ENCODE results near the gene FARS2. TPM values are rescaled to one million over a fixed set of nuclear protein-coding genes. Genes with fewer than 3 reads are reported as not detected.

FARS2 gene
- total and polyA plus RNA-seq, 2 of the 13 experiments (the other 11 are each of a cell fraction or from before 2014, with no cell fraction given): 15.4 to 26.0 TPM

GRCh38 chr6:5214570-5215052, 46.7 kb upstream of the FARS2 start (continued):
- TF ChIP-seq, protein P1, sequence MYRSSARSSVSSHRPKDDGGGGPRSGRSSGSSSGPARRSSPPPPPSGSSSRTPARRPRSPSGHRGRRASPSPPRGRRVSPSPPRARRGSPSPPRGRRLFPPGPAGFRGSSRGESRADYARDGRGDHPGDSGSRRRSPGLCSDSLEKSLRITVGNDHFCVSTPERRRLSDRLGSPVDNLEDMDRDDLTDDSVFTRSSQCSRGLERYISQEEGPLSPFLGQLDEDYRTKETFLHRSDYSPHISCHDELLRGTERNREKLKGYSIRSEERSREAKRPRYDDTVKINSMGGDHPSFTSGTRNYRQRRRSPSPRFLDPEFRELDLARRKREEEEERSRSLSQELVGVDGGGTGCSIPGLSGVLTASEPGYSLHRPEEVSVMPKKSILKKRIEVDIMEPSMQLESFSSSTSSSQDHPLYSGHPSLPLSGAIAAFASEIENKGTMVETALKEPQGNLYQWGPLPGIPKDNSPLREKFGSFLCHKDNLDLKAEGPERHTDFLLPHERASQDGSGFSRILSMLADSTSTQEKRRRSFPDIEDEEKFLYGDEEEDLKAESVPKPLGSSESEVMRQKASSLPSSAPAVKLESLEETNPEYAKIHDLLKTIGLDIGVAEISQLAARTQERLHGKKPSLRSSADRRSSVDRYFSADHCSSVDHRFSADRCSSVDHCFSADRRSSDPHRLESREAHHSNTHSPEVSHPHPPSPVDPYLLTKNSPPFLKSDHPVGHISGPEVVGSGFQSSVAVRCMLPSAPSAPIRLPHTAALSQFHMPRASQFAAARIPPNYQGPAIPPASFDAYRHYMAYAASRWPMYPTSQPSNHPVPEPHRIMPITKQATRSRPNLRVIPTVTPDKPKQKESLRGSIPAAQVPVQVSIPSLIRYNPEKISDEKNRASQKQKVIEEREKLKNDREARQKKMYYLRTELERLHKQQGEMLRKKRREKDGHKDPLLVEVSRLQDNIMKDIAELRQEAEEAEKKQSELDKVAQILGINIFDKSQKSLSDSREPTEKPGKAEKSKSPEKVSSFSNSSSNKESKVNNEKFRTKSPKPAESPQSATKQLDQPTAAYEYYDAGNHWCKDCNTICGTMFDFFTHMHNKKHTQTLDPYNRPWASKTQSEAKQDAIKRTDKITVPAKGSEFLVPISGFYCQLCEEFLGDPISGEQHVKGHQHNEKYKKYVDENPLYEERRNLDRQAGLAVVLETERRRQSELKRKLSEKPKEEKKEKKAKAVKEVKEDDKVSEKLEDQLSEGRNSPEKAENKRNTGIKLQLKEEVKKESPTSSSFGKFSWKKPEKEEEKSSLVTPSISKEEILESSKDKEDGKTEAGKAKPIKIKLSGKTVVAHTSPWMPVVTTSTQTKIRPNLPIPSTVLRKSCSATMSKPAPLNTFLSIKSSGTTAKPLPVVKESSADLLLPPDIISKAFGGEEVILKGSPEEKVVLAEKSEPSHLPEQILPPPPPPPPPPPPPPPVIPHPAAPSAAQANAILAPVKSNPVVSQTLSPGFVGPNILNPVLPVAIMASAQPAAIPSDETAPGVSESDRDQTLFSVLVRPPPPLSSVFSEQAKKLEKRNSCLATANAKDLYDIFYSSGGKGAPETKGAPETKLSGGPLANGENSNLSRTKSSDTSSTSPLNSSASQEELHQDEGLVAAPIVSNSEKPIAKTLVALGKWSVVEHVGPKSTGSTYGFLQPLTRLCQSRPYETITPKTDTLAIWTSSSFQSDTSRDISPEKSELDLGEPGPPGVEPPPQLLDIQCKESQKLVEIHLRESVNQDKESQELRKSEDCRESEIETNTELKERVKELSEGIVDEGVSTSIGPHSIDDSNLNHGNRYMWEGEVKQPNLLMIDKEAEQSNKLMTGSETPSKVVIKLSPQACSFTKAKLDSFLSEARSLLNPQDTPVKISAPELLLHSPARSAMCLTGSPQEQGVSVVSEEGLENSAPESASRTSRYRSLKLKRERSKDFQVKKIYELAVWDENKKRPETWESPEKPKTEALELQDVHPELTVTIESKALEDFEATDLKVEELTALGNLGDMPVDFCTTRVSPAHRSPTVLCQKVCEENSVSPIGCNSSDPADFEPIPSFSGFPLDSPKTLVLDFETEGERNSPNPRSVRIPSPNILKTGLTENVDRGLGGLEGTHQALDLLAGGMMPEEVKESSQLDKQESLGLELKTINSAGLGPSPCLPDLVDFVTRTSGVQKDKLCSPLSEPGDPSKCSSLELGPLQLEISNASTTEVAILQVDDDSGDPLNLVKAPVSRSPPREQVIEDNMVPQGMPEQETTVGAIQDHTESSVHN (CRISPR knock-in tag; IDR thresholded peaks at IDR 0.05): 0 out of 2 replicates have a peak, but pooled peaks have one; percentile 45
- no peak for TF ChIP-seq SMYD3 (CRISPR knock-in tag; IDR thresholded peaks at IDR 0.05)
- TF ChIP-seq TEAD3 (CRISPR knock-in tag; optimal IDR thresholded peaks at IDR 0.05; ENCODE audit: borderline replicate concordance): peak; percentile 83
- TF ChIP-seq HDAC2 (CRISPR knock-in tag; IDR thresholded peaks at IDR 0.05): no peak
- TF ChIP-seq ZNF788 (CRISPR knock-in tag; IDR thresholded peaks at IDR 0.05; ENCODE audit: borderline replicate concordance): peak; percentile 17; the same call in 1 of the 2 replicates
- no peak for TF ChIP-seq ZNF160 (CRISPR knock-in tag; IDR thresholded peaks at IDR 0.05)
- TF ChIP-seq MTA3 (CRISPR knock-in tag; IDR thresholded peaks at IDR 0.05): no peak
- peak; percentile 63; the same call in 1 of the 2 replicates for TF ChIP-seq SALL1 (CRISPR knock-in tag; IDR thresholded peaks at IDR 0.05)
- peak; percentile 24; the same call in 1 of the 2 replicates for TF ChIP-seq MAX (IDR thresholded peaks at IDR 0.05)
- TF ChIP-seq ZNF891 (CRISPR knock-in tag; IDR thresholded peaks at IDR 0.05): 0 out of 2 replicates have a peak, but pooled peaks have one; percentile 21
- no peak for TF ChIP-seq ZNF598 (CRISPR knock-in tag; IDR thresholded peaks at IDR 0.05; ENCODE audit: borderline replicate concordance)
- TF ChIP-seq SAFB2 (CRISPR knock-in tag; IDR thresholded peaks at IDR 0.05; ENCODE audit: borderline replicate concordance, low read depth): 0 out of 2 replicates have a peak, but pooled peaks have one; percentile 10
- TF ChIP-seq BHLHE40 (IDR thresholded peaks at IDR 0.05; ENCODE audit: low read length): peak; percentile 32; the same call in 1 of the 2 replicates
- TF ChIP-seq TCF7 (IDR thresholded peaks at IDR 0.05; ENCODE audit: low read depth): no peak
- TF ChIP-seq ZBTB33 (CRISPR knock-in tag; IDR thresholded peaks at IDR 0.05): peak; percentile 90
- TF ChIP-seq ZBTB38 (CRISPR knock-in tag; IDR thresholded peaks at IDR 0.05): peak; percentile 96
- TF ChIP-seq, protein P2, sequence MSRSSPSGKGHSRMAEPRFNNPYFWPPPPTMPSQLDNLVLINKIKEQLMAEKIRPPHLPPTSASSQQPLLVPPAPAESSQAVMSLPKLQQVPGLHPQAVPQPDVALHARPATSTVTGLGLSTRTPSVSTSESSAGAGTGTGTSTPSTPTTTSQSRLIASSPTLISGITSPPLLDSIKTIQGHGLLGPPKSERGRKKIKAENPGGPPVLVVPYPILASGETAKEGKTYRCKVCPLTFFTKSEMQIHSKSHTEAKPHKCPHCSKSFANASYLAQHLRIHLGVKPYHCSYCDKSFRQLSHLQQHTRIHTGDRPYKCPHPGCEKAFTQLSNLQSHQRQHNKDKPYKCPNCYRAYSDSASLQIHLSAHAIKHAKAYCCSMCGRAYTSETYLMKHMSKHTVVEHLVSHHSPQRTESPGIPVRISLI (CRISPR knock-in tag; IDR thresholded peaks at IDR 0.05; ENCODE audit: borderline replicate concordance): peak; percentile 48; the same call in 1 of the 2 replicates
- peak; percentile 44; the same call in 1 of the 2 replicates for TF ChIP-seq MYC (CRISPR knock-in tag; IDR thresholded peaks at IDR 0.05; ENCODE audit: borderline replicate concordance)
- no peak for TF ChIP-seq NCOA1 (CRISPR knock-in tag; IDR thresholded peaks at IDR 0.05)

Measured in HepG2 (cell line).